Neural cell (in vitro differentiated cells): ENCODE measurements around the gene ZNF554.

ENCODE experiments used
- CTCF ChIP-seq: fragments of 450-650 bp; IDR thresholded peaks from 2 replicates; pipeline ENCODE4 v1.5.1; 2014; ENCODE audit warnings: antibody characterized with exemption, mild to moderate bottlenecking, moderate library complexity; ENCODE audit not compliant: poor library complexity, severe bottlenecking
- EP300 ChIP-seq: fragments of 450-650 bp; conservative IDR thresholded peaks from 2 replicates; pipeline ENCODE4 v1.6.1; 2014; ENCODE audit warnings: antibody characterized with exemption, mild to moderate bottlenecking, moderate library complexity; ENCODE audit not compliant: poor library complexity, severe bottlenecking
- EZH2 ChIP-seq: fragments of 200-600, 300-800 bp; shearing (Covaris generic), sonication (generic); IDR thresholded peaks from 2 replicates; pipeline ENCODE4 v1.6.1; 2014; ENCODE audit warnings: antibody characterized with exemption, low read length, borderline replicate concordance, mild to moderate bottlenecking; ENCODE audit not compliant: insufficient read depth, poor library complexity, severe bottlenecking
- POLR2AphosphoS5 ChIP-seq: IDR thresholded peaks from 2 replicates; pipeline ENCODE4 v1.6.1; 2012
- RAD21 ChIP-seq: fragments of 450-650 bp; conservative IDR thresholded peaks from 2 replicates; pipeline ENCODE4 v1.6.1; 2014; ENCODE audit warnings: antibody characterized with exemption, mild to moderate bottlenecking, moderate library complexity
- REST ChIP-seq: IDR thresholded peaks from 2 replicates; pipeline ENCODE4 v1.6.1; 2012; ENCODE audit warnings: borderline replicate concordance
- SMC3 ChIP-seq: fragments of 450-650 bp; conservative IDR thresholded peaks from 2 replicates; pipeline ENCODE4 v1.6.1; 2014; ENCODE audit warnings: antibody characterized with exemption, mild to moderate bottlenecking, moderate library complexity; ENCODE audit not compliant: poor library complexity
- TAF1 ChIP-seq: IDR thresholded peaks from 2 replicates; pipeline ENCODE4 v1.6.1; 2012; ENCODE audit warnings: low read depth

- TF ChIP-seq CTCF: no peak
- no peak for TF ChIP-seq EP300
- TF ChIP-seq TAF1: no peak
- no peak for TF ChIP-seq POLR2AphosphoS5
- TF ChIP-seq EZH2: no peak
- no peak for TF ChIP-seq REST
- no peak for TF ChIP-seq SMC3
- no peak for TF ChIP-seq RAD21
Observed at GRCh38 chr19:2822846-2823245, 3.2 kb downstream of the ZNF554 start.
